Measurements from ENCODE around the gene ORC3.
"Not testable (repeated sequence)": the region's sequence is repeated elsewhere in the genome, so short reads cannot be mapped to it uniquely, and the experiment has no call there.

The ORC3 gene

DNA sequence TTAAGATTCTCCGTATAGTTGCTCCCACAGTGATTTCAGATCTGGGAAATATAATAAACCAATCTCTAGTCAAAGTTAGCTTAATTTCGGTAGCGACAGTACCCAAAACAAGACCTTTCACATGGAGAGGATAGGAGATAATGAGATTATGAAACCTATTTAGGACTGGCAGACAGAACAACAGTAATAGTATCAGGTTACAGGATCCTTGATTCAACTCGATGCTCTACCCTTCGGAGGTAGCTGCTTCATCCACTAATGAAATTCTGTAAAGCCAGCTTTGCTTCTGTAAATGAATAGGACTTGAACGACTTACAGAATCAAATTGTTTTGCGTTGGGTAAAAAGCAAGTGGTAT, 112.6 kb downstream of the ORC3 start (continued):
- no peak for TF ChIP-seq EGR2 (tag by site-specific recombination; IDR thresholded peaks at IDR 0.05; ENCODE audit: low read depth)
- TF ChIP-seq ZFP37 (tag by site-specific recombination; IDR thresholded peaks at IDR 0.05): no peak
- TF ChIP-seq, protein P1, sequence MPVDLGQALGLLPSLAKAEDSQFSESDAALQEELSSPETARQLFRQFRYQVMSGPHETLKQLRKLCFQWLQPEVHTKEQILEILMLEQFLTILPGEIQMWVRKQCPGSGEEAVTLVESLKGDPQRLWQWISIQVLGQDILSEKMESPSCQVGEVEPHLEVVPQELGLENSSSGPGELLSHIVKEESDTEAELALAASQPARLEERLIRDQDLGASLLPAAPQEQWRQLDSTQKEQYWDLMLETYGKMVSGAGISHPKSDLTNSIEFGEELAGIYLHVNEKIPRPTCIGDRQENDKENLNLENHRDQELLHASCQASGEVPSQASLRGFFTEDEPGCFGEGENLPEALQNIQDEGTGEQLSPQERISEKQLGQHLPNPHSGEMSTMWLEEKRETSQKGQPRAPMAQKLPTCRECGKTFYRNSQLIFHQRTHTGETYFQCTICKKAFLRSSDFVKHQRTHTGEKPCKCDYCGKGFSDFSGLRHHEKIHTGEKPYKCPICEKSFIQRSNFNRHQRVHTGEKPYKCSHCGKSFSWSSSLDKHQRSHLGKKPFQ (tag by site-specific recombination; IDR thresholded peaks at IDR 0.05): no peak
- TF ChIP-seq ZNF341 (tag by site-specific recombination; IDR thresholded peaks at IDR 0.05; ENCODE audit: low read depth): no peak
- no peak for TF ChIP-seq SCRT2 (tag by site-specific recombination; IDR thresholded peaks at IDR 0.05)
- no peak for TF ChIP-seq ZNF223 (tag by site-specific recombination; IDR thresholded peaks at IDR 0.05)
- no peak for TF ChIP-seq ZNF473 (tag by site-specific recombination; IDR thresholded peaks at IDR 0.05)
- TF ChIP-seq MYNN (tag by site-specific recombination; IDR thresholded peaks at IDR 0.05; ENCODE audit: borderline replicate concordance): no peak
- no peak for TF ChIP-seq ZNF76 (tag by site-specific recombination; IDR thresholded peaks at IDR 0.05; ENCODE audit: borderline replicate concordance, low read depth)
- no peak for TF ChIP-seq ZNF670 (tag by site-specific recombination; IDR thresholded peaks at IDR 0.05; ENCODE audit: low read depth)
- 0 out of 2 replicates have a peak, but pooled peaks have one; percentile 24 for TF ChIP-seq ZNF2 (tag by site-specific recombination; IDR thresholded peaks at IDR 0.05)

DNA sequence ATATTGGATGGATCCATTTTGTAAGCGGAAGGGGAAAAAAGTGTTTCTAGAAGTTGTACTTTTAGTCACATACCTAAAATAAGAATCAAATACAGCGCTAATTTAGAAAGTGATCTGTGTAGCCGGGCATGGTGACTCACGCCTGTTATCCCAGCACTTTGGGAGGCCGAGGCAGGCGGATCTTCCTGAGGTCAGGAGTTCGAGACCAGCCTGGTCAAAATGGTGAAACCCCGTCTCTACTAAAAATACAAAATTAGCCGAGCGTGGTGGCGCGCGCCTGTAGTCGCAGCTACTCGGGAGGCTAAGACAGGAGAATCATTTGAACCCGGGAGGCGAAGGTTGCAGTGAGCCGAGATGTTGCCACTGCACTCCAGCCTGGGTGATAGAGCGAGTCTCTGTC, 113.1 kb downstream of the ORC3 start:
- peaks cover 0 to 14% of the 10 kb centered on the region in 2 experiments; a peak in 1 of 3 replicates for H3K36me3 ChIP-seq (ENCODE audit: control insufficient read depth in 2 of 2, insufficient read depth in 1 of 2, low read length in 2 of 2)
- TF ChIP-seq, protein P2, sequence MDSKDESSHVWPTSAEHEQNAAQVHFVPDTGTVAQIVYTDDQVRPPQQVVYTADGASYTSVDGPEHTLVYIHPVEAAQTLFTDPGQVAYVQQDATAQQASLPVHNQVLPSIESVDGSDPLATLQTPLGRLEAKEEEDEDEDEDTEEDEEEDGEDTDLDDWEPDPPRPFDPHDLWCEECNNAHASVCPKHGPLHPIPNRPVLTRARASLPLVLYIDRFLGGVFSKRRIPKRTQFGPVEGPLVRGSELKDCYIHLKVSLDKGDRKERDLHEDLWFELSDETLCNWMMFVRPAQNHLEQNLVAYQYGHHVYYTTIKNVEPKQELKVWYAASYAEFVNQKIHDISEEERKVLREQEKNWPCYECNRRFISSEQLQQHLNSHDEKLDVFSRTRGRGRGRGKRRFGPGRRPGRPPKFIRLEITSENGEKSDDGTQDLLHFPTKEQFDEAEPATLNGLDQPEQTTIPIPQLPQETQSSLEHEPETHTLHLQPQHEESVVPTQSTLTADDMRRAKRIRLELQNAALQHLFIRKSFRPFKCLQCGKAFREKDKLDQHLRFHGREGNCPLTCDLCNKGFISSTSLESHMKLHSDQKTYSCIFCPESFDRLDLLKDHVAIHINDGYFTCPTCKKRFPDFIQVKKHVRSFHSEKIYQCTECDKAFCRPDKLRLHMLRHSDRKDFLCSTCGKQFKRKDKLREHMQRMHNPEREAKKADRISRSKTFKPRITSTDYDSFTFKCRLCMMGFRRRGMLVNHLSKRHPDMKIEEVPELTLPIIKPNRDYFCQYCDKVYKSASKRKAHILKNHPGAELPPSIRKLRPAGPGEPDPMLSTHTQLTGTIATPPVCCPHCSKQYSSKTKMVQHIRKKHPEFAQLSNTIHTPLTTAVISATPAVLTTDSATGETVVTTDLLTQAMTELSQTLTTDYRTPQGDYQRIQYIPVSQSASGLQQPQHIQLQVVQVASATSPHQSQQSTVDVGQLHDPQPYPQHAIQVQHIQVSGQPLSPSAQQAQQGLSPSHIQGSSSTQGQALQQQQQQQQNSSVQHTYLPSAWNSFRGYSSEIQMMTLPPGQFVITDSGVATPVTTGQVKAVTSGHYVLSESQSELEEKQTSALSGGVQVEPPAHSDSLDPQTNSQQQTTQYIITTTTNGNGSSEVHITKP (tag by site-specific recombination; IDR thresholded peaks at IDR 0.05): peak; percentile 73
- TF ChIP-seq, protein P3, sequence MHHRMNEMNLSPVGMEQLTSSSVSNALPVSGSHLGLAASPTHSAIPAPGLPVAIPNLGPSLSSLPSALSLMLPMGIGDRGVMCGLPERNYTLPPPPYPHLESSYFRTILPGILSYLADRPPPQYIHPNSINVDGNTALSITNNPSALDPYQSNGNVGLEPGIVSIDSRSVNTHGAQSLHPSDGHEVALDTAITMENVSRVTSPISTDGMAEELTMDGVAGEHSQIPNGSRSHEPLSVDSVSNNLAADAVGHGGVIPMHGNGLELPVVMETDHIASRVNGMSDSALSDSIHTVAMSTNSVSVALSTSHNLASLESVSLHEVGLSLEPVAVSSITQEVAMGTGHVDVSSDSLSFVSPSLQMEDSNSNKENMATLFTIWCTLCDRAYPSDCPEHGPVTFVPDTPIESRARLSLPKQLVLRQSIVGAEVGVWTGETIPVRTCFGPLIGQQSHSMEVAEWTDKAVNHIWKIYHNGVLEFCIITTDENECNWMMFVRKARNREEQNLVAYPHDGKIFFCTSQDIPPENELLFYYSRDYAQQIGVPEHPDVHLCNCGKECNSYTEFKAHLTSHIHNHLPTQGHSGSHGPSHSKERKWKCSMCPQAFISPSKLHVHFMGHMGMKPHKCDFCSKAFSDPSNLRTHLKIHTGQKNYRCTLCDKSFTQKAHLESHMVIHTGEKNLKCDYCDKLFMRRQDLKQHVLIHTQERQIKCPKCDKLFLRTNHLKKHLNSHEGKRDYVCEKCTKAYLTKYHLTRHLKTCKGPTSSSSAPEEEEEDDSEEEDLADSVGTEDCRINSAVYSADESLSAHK (tag by site-specific recombination; IDR thresholded peaks at IDR 0.05): peak; percentile 89; the same call in 1 of the 2 replicates
- not testable (repeated sequence) for H3K9me3 ChIP-seq (ENCODE audit: control insufficient read depth, insufficient read depth, low read depth, low read length); H3K4me1 ChIP-seq (ENCODE audit: control insufficient read depth, insufficient read depth, low read length)
- POLR2A ChIA-PET: interaction anchor here (0.6 to 2.3 kb wide), 8 partner anchors 11 to 310 kb away, joined by 3 to 13 read pairs (median 4); partner anchors contain the start of genes ORC3 and RARS2
- H3K4me3 ChIP-seq (ENCODE audit: low read depth, low read length): peak overlapping the region; percentile 45
- peak overlapping the region; percentile 97 for H3K27ac ChIP-seq (ENCODE audit: extremely low read depth, low read depth, low read length)
- CTCF ChIA-PET: interaction anchor here (0.7 kb wide), 2 partner anchors 12 to 17 kb away, joined by 4 read pairs; no protein-coding TSS in a partner anchor

DNA sequence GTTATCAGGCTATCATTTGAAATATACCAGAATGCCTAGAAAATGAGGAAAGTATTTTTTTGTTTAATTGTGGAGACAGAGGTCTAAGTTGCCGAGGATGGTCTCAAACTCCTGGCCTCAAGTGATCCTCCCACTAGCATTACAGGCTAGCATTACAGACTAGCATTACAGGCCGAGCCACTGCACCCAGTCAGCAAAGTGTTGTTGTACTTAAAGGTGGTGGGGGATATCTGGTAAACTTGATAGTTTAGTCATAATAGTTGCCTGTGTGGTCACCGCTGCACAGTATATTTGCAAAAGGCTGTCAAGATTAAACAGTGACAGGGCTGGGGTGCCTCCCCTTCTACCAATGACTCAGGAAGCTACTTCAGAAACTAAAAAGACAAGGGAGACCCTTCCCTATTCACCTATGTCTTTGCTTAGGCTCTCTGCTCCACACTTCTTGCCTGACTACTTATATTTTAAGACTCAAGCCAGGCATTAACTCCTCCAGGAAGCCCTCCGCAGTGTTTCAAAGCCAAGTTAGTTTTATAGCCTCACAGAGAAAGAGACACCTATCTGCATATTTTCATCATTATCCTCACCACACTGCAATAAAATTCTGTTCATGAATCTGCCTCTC, 115.2 kb downstream of the ORC3 start:
- H3K4me3 ChIP-seq (ENCODE audit: low read depth, low read length): no peak overlapping the region
- 0 out of 2 replicates have a peak, but pooled peaks cover 3% of the 10 kb centered on the region for H3K4me1 ChIP-seq (ENCODE audit: control insufficient read depth, insufficient read depth, low read length)
- peaks cover 0 to 4% of the 10 kb centered on the region in 2 experiments; a peak in 1 of 3 replicates for H3K36me3 ChIP-seq (ENCODE audit: control insufficient read depth in 2 of 2, insufficient read depth in 1 of 2, low read length in 2 of 2)
- no peaks in the 10 kb centered on the region for H3K9me3 ChIP-seq (ENCODE audit: control insufficient read depth, insufficient read depth, low read depth, low read length)
- POLR2A ChIA-PET: no interaction called here
- H3K27ac ChIP-seq (ENCODE audit: extremely low read depth, low read depth, low read length): peak overlapping the region; percentile 31; the same call in 1 of the 2 replicates
- CTCF ChIA-PET: interaction anchor here (0.6 kb wide), 1 partner anchor 471 kb away, joined by 4 read pairs; no protein-coding TSS in a partner anchor
- TF ChIP-seq TRIM28 (IDR thresholded peaks at IDR 0.05; ENCODE audit: borderline replicate concordance, low read length) (no peak), ZNF354C (tag by site-specific recombination; IDR thresholded peaks at IDR 0.05; ENCODE audit: borderline replicate concordance, low read depth) (no peak), ZNF521 (tag by site-specific recombination; IDR thresholded peaks at IDR 0.05) (no peak), ZNF184 (tag by site-specific recombination; IDR thresholded peaks at IDR 0.05) (no peak), ZNF555 (tag by site-specific recombination; conservative IDR thresholded peaks at IDR 0.05) (no peak), ZNF670 (tag by site-specific recombination; IDR thresholded peaks at IDR 0.05; ENCODE audit: low read depth) (no peak), ZNF416 (tag by site-specific recombination; IDR thresholded peaks at IDR 0.05) (no peak), ZNF433 (tag by site-specific recombination; IDR thresholded peaks at IDR 0.05; ENCODE audit: low read depth) (no peak)
- TF ChIP-seq, protein P4, sequence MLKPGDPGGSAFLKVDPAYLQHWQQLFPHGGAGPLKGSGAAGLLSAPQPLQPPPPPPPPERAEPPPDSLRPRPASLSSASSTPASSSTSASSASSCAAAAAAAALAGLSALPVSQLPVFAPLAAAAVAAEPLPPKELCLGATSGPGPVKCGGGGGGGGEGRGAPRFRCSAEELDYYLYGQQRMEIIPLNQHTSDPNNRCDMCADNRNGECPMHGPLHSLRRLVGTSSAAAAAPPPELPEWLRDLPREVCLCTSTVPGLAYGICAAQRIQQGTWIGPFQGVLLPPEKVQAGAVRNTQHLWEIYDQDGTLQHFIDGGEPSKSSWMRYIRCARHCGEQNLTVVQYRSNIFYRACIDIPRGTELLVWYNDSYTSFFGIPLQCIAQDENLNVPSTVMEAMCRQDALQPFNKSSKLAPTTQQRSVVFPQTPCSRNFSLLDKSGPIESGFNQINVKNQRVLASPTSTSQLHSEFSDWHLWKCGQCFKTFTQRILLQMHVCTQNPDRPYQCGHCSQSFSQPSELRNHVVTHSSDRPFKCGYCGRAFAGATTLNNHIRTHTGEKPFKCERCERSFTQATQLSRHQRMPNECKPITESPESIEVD (tag by site-specific recombination; IDR thresholded peaks at IDR 0.05): 0 out of 2 replicates have a peak, but pooled peaks have one; percentile 30
- TF ChIP-seq, protein P5, sequence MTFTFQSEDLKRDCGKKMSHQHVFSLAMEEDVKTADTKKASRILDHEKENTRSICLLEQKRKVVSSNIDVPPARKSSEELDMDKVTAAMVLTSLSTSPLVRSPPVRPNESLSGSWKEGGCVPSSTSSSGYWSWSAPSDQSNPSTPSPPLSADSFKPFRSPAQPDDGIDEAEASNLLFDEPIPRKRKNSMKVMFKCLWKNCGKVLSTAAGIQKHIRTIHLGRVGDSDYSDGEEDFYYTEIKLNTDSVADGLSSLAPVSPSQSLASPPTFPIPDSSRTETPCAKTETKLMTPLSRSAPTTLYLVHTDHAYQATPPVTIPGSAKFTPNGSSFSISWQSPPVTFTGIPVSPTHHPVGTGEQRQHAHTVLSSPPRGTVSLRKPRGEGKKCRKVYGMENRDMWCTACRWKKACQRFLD (tag by site-specific recombination; IDR thresholded peaks at IDR 0.05): no peak
